Adipose tissue (tissue), 3 donors: ENCODE results near the gene FUT1. TPM values are rescaled to one million over a fixed set of nuclear protein-coding genes. Genes with fewer than 3 reads are reported as not detected.

Experiments
- H3K27ac ChIP-seq: one replicate; pipeline ENCODE4 v1.5.1; 2013; ENCODE audit warnings: low read depth, low read length
- WGBS, 3 donors: extraction: QIAGEN DNeasy Blood & Tissue Kit; methylation state at CpG; one replicate each; pipeline ENCODE4 v1.1.7; 2013; 5-methylcytosine and 5-hydroxymethylcytosine counted together
- polyA plus RNA-seq, 3 donors: library from polyadenylated mRNA; stranded (reverse); fragments of 200-250 nt; gene quantifications; one replicate each; pipeline ENCODE4 v1.2.3, GENCODE V29; 2013
- donor health status: healthy with polysubstance abuse.
- donor health status: Bipolar disorder and iron deficiency.
- donor health status: healthy.

FUT1 gene
- polyA plus RNA-seq, 3 donors: 2.7 to 4.8 (median 3.5) TPM

DNA sequence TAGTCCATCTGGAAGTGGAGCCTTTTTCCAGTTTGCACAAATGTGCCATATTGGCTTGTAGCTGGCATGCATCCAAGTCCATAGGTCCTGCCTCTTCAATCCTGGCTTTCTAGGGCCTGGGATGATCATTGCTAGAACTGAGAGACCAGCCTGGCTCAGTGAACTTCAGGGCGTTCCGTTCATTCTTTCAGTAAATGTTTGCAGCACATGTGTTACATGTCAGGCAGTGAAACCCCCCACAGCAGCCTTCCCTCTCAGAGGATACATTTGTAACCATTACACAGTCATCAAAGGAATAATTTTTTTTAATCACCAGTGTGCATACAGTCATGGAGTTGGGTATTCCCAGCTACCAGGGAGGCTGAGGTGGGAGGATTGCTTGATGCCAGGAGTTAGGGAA, 47.0 kb downstream of the FUT1 start:
- no peak overlapping the region for H3K27ac ChIP-seq
- WGBS, 3 donors: 50 to 62% (median 60%) methylated on average over 2 of the region's 2 CpGs

DNA sequence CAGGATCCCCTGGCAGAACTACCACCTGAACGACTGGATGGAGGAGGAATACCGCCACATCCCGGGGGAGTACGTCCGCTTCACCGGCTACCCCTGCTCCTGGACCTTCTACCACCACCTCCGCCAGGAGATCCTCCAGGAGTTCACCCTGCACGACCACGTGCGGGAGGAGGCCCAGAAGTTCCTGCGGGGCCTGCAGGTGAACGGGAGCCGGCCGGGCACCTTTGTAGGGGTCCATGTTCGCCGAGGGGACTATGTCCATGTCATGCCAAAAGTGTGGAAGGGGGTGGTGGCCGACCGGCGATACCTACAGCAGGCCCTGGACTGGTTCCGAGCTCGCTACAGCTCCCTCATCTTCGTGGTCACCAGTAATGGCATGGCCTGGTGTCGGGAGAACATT, 49.1 kb downstream of the FUT1 start:
- H3K27ac ChIP-seq: no peak overlapping the region
- 92 to 96% (median 94%) methylated on average over 23 of the region's 23 CpGs for WGBS, 3 donors

DNA sequence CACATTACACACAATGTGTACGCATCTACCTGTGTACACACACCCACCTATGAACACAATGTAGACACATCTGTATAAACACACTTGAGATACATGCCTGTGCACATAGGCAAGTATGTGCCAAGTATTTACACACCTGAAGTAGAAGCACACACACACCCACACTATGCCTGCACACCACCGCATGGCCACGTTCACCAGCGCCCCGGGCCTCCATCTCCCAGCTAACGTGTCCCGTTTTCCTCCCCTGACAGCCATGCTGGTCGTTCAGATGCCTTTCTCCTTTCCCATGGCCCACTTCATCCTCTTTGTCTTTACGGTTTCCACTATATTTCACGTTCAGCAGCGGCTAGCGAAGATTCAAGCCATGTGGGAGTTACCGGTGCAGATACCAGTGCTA, 49.7 kb downstream of the FUT1 start:
- 89 to 93% (median 89%) methylated on average over 13 of the region's 13 CpGs for WGBS, 3 donors
- no peak overlapping the region for H3K27ac ChIP-seq

DNA sequence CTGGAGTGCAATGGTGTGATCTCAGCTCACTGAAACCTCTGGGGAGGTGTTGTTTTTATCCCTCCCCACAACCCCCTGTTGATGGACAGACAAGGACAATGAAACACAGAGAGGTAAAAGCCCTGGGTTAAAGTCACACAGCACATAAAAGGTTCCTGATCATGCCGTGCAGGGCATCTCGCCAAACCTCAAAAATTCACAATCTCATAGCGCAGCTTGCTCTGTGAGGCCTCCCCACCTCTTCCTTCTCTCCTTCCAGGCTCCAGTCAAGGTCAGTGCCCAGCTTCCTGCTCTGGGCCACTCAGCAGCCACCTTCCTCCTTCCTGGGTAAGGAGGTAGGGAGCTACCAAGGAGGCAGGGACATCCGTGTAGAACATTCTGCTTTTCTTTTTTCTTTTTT, 54.4 kb downstream of the FUT1 start:
- H3K27ac ChIP-seq: no peak overlapping the region
- WGBS, 3 donors: 25 to 46% (median 31%) methylated on average over 4 of the region's 4 CpGs

Other genes with a start within 250 kb of the FUT1 start
- gene LMTK3, start 240.8 kb downstream of the FUT1 start, polyA plus RNA-seq: 1 to 10 TPM in 1 of 3 donors, under 1 TPM in 2; 0.22 to 1.6 (median 0.22) TPM
- gene SULT2B1, start 200.5 kb downstream of the FUT1 start, polyA plus RNA-seq: under 1 TPM; 0.20 to 0.90 (median 0.45) TPM
- gene SPACA4, start 145.9 kb downstream of the FUT1 start, polyA plus RNA-seq: not detected
- gene FAM83E, start 137.6 kb downstream of the FUT1 start, polyA plus RNA-seq: 1 to 10 TPM in 2 of 3 donors, under 1 TPM in 1; 0.56 to 4.2 (median 1.3) TPM
- gene RPL18, start 133.5 kb downstream of the FUT1 start, polyA plus RNA-seq: 1,000 to 10,000 TPM; 2,059 to 2,549 (median 2,360) TPM
- 10 to 100 TPM in 2 of 3 donors, 1 to 10 TPM in 1; 8.4 to 17.8 (median 17.7) TPM for gene SPHK2, start 133.1 kb downstream of the FUT1 start, polyA plus RNA-seq
- 10 to 100 TPM in 1 of 3 donors, 1 to 10 TPM in 2; 2.9 to 10.9 (median 8.1) TPM for gene DBP, start 115.3 kb downstream of the FUT1 start, polyA plus RNA-seq
- gene CA11, start 106.5 kb downstream of the FUT1 start, polyA plus RNA-seq: 10 to 100 TPM in 1 of 3 donors, 1 to 10 TPM in 2; 2.6 to 21.3 (median 2.7) TPM
- gene NTN5, start 79.6 kb downstream of the FUT1 start, polyA plus RNA-seq: under 1 TPM in 2 of 3 donors, not detected in 1; 0.23 to 0.27 TPM
- 1 to 10 TPM; 1.5 to 7.1 (median 3.2) TPM for gene FUT2, start 56.7 kb downstream of the FUT1 start, polyA plus RNA-seq
- 1 to 10 TPM in 2 of 3 donors, under 1 TPM in 1; 0.86 to 2.2 (median 1.3) TPM for gene MAMSTR, start 32.9 kb downstream of the FUT1 start, polyA plus RNA-seq
- 10 to 100 TPM in 2 of 3 donors, 1 to 10 TPM in 1; 8.9 to 58.3 (median 34.8) TPM for gene RASIP1, start 12.0 kb downstream of the FUT1 start, polyA plus RNA-seq
- gene IZUMO1, start 5.7 kb downstream of the FUT1 start, polyA plus RNA-seq: 1 to 10 TPM in 1 of 3 donors, under 1 TPM in 2; 0.66 to 1.6 (median 0.68) TPM
- gene FGF21, start 2.9 kb upstream of the FUT1 start, polyA plus RNA-seq: not detected
- gene BCAT2, start 58.4 kb upstream of the FUT1 start, polyA plus RNA-seq: 10 to 100 TPM; 44.9 to 58.9 (median 47.6) TPM
- gene HSD17B14, start 83.8 kb upstream of the FUT1 start, polyA plus RNA-seq: 10 to 100 TPM in 1 of 3 donors, 1 to 10 TPM in 2; 1.9 to 10.7 (median 4.6) TPM
- gene PLEKHA4, start 116.0 kb upstream of the FUT1 start, polyA plus RNA-seq: 100 to 1,000 TPM in 1 of 3 donors, 10 to 100 TPM in 1, 1 to 10 TPM in 1; 7.3 to 127 (median 20.6) TPM
- gene PPP1R15A, start 119.8 kb upstream of the FUT1 start, polyA plus RNA-seq: 100 to 1,000 TPM in 2 of 3 donors, 10 to 100 TPM in 1; 18.7 to 240 (median 197) TPM
- under 1 TPM in 2 of 3 donors, not detected in 1; 0.08 to 0.09 TPM for gene TULP2, start 146.1 kb upstream of the FUT1 start, polyA plus RNA-seq
- 100 to 1,000 TPM; 117 to 394 (median 178) TPM for gene NUCB1, start 147.7 kb upstream of the FUT1 start, polyA plus RNA-seq
- gene DHDH, start 181.1 kb upstream of the FUT1 start, polyA plus RNA-seq: under 1 TPM in 1 of 3 donors, not detected in 2; 0.30 TPM
- 10 to 100 TPM; 24.4 to 71.2 (median 39.9) TPM for gene BAX, start 202.2 kb upstream of the FUT1 start, polyA plus RNA-seq
- over 10,000 TPM in 1 of 3 donors, 1,000 to 10,000 TPM in 2; 1,172 to 18,296 (median 6,752) TPM for gene FTL, start 212.7 kb upstream of the FUT1 start, polyA plus RNA-seq
- gene GYS1, start 240.7 kb upstream of the FUT1 start, polyA plus RNA-seq: 10 to 100 TPM; 20.1 to 73.8 (median 31.2) TPM
- gene RUVBL2, start 241.2 kb upstream of the FUT1 start, polyA plus RNA-seq: 10 to 100 TPM; 44.6 to 65.0 (median 50.0) TPM